Upper lobe of left lung (tissue), 4 donors: Measurements from ENCODE around the gene NOTCH1.

Experiments used
- CTCF ChIP-seq, 6 experiments: fragments of 450-650 bp in 4 of 6; fragments of 200-600 bp in 2 of 6; sonication (generic) in 2 of 6; IDR thresholded peaks; one replicate each; pipeline ENCODE4 v1.5.1; 2016 to 2019; ENCODE audit warnings: antibody characterized with exemption in 6 of 6
- EP300 ChIP-seq, 4 donors: sonication (generic); formaldehyde crosslinking; IDR thresholded peaks; one replicate each; pipeline ENCODE4 v1.5.1; 2017; ENCODE audit warnings: antibody characterized with exemption in 4 of 4, control low read depth in 2 of 4

- no peak for TF ChIP-seq CTCF (IDR thresholded peaks at IDR 0.05)
- no peak for TF ChIP-seq EP300 (IDR thresholded peaks at IDR 0.05)
Observed at GRCh38 chr9:136464241-136464640, 81.6 kb downstream of the NOTCH1 start.
